GM18526 (cell line): Measurements from ENCODE around the gene XPO6.

Experiments
- POLR2A ChIP-seq: IDR thresholded peaks from 3 replicates; pipeline ENCODE4 v1.6.1; 2011; ENCODE audit not compliant: insufficient read length; ENCODE audit errors: extremely low read depth

Gene XPO6

DNA sequence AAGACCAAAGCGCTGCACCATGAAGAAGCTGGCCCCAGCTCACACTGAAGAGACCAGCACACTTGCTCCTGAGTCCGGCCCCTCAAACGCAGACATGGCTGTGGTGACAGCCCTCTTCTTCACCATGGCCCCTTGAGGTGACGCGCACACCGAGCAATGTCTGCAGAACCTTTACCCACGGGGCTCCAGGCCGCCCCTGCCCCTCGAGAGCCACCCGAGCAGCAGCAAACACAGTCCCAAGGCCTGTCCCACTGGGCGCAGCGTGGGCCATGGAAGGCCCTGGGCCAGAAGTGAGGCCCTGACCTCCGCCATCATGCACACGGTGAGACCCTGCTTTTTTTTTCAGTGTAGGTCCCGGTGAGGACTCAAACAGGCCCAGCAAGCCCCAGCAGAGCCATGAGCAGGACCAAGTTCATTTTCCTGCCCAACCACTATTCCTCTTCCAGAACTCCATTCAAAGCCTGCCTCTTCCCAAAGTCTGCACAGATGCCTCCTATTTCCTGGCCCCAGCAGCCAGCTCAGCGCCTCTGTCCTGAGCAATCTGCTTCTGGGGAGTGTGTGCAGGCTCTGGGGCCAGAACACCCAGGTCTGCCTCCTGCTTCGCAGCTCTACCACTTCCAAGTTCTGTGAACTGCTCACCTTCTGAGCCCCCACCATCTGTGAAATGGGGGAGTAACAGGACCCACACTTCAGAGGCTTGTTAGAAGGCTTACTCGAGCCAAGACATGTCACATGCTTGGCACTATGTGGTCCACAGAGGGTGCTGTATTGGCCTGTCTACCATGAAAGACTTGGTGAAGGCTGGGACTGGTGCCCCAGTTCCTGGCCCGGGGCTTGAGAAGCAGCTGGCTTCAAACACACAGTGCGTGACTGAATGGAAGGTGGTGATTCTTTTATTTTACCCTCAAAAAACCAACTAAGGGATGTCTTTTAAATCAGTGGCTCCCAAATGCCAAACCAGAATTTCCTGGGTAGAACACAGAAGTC, 112.5 kb downstream of the XPO6 start:
- TF ChIP-seq POLR2A, result no peak

DNA sequence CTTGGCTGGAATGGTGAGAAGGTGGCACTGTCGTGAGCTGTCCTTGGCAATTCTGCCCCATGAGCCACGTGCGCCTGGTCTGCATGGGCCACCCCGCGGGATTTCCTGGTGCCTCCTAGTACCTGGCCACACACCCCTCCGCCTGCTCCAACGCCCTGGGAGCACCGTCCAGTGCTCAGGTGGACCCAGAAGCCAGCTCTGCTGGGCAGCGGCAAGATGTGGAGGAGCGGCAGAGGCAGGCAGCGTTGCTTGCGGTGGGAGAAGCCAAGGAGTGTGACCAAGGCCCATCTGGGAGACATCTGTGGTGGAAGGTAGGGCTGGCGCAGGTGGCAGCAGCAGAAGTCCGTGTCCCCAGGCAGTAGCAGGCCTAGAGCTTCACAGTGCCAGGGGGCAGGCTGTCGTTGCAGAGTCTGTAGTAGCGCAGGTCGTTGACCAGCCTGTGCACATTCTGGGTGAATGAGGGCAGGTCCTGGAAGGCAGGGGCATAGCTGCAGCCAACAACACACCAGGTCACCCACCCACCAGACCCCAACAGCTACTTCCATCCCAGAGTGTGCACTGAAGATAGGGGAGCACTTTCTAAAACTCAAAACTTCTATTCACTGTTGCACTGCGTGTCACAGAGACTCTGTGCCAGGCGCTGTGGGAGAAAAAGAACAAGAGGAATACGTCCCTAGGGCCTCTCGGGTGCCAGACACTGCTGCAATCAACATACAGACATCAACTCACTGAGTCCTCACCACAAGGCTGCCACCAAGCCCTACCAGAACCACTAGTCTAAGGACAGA, 113.4 kb downstream of the XPO6 start:
- TF ChIP-seq POLR2A, result no peak

DNA sequence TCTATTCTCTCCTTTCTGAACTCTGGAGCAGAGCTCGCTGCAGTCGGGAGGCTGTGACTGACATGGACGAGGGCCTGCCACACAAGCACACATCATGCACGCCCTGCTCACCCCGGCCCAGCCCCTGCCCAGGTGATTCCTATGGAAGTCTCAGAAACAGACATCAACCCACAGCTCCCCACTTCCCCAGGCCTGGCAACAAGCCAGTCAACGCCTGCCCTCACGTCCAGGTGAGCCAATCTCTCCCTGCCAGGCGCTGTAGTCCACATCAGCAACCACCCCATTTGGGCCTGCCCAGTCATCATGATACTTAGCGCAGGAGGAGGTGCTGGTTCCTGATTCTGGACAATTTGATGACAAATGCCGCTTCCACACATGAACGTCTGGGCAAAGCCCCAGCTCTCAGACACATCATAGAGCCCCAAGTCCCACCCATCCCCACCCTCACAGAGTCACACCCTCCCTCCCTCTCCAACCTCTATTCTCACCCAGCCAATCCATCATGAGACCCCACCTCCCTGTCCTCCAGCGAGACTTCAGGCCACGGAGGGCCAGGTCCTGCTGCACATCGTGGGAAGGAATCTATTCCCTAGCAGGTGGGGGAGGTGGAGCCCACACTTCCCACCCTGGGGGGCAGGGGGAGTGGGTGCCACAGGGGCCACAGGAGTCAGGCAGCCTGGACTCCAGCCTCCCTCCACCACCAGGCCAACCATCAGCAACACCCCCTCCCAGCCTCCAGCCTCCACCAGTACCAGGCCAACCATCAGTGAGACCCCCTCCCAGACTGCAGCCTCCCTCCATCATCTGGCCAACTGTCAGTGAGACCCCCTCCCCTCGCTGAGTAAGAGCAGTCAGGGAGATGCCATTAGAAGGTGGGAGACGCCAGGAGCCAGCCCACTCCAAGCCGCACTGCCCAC, 114.5 kb downstream of the XPO6 start:
- no peak for TF ChIP-seq POLR2A

DNA sequence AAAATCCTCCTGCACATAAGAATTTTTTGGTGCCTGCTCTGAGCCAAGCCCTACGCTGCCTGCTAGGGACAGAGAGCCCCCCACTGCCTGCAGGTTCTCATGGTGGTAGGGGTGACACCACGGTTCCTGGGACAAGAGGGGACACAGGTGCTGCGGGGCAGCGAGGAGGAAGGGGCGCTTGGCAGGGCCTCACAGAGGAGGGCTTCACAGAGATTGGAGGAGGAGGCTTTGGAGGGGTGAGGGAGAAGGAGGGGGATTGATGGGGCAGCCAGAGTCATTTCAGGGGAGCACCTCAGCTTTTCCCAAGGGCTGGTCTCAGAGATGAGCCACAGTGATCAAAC, 118.4 kb downstream of the XPO6 start:
- TF ChIP-seq POLR2A, result no peak

DNA sequence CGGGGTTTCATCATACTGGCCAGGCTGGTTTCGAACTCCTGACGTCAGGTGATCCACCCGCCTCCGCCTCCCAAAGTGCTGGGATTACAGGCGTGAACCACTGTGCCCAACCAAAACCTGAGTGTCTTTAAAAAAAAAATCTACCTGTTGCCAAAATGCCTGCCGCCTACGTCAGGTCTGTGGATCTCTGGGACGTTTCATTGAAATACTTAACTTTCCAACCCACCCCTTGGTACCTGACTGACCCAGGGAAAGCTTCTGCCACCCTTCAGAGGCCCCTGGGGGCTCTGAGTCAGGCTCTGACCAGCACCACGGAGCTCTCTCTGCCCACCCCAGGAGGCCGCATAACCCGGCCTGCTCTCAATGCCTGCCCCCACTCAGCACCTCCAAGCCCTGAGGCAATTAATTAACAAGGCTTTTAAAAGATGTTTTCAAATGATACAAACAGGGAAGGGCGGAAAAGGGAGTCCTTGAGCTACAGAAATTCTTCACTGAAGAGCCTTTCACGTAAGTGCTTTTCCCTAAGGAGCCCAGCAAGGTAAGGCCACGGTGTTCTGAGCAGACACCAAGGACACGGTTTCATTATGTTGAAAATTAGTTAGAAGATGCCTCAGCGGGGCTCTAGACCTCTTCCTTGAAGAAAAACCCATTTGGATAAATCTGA, 118.9 kb downstream of the XPO6 start:
- TF ChIP-seq POLR2A, result no peak

DNA sequence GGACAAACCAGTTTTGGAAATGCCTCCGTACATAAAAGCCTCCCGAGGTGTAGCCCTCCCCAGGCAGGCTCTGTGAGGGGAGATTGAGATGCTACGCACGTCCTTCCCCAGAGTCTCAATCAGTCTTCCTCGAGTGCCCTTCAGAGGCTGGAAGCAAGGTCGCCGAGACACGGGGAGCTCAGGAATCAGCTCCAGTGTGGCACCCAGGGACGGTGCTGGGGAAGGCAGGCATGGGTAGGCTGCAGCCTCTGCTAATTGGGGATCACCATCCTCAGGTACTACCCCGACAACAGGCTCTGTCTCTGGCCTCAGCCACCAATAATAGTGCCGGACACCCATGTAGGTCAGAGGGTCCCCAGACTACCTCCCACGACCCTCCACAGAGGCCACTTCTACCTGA, 120.1 kb downstream of the XPO6 start:
- TF ChIP-seq POLR2A, result no peak

DNA sequence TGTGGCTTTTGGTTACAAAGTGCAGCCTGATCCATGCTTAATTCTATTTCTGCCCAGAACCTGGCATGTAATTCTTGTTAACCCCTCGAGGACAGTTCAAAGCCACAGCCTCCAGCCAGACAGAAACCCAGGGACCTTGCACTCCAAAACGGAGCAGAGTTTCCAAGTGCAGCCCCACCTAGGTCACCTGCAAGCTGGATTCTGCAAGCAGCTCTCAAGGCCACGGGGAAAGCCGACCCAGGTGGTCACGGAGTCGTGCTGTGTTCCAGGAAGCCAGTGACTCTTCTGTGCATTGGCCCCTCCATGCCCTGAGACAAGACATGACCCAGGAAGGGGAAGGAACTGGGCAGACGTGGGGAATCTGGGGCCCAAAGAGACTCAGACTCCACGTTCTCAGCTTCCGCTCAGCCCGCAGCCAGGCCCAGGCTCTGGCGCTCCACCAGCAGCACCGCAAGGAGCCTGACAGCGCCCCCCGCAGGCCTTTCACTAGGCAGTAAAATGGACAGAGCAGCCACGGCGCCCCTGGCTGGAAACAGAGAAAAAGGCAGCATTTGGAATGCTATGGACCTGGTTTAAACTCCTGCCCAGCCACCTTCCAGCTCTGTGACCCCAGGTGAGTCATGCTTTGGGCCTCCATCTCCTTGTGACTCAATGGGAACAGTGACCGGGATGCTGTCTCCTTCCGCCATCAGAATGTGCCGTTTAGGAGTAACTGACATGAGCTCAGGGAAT, 121.0 kb downstream of the XPO6 start:
- no peak for TF ChIP-seq POLR2A

DNA sequence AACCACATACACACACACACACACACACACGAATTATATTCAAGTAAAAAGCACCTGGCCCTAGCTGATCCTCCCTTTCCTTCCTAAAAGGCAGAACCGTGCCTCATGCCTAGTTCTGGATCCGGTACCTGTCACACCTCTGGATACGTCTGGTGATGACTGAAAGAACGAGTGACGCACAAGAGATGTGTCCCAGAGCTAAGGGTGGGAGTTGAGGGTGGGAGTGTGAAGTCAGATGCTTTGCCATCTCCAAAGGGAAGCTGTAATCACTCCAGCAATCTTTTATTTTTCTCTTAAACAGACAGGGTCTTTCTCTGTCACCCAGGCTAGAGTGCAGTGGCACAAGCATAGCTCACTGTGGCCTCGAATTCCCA, 121.8 kb downstream of the XPO6 start:
- no peak for TF ChIP-seq POLR2A

DNA sequence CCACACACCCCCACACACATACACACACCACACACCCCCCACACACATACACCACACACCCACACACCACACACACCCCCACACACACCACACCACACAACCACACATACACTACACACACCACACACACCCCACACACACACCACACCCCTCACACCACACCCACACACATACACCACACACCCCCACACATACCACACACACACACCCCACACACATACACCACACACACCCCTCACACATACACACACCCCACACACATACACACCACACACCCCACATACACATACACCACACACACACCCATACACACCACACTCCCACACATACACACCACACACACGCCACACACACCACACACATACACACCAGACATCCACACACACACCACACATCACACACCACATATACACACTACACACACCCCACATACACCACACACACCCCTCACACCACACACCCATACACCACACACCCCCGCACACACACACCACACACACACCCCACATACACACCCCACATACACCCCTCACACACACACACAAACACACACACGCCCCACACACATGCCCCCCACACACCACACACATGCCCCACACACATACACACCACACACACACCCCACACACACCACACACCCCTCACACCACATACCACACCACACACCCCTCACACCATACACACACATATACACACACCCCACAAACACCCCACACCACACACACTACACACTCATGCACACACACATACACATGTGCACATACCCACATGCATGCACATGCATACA, 122.4 kb downstream of the XPO6 start:
- TF ChIP-seq POLR2A, result no peak

DNA sequence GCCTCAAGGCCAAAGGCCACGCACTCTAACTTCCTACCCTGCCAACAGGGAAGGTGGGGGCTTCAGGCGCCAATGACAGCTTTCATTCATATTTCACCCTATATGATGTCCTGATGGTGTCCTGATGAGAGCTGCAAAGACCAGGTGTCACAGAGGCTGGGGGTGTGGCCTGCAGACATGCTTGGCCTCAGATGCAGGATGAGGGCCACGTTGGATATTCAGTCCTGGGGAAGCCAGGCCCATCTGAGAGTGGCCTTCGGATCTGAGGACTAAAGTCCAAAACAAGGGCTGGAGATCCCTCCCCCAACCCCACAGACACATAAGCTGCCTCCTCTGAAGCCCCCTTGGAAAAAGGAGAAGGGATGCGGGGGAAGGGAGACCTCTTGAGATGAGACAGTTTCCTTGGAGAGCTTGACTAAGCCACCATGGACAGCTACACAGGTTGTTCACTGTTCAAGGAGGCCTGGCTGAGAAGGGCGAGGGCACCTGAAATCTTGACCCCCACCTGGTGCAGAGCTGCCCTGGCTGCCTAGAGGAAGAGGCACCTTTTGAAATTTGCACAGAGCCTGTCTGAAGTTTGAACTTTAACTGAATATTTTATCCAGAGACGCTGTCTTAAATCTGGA, 124.0 kb downstream of the XPO6 start:
- TF ChIP-seq POLR2A, result no peak

DNA sequence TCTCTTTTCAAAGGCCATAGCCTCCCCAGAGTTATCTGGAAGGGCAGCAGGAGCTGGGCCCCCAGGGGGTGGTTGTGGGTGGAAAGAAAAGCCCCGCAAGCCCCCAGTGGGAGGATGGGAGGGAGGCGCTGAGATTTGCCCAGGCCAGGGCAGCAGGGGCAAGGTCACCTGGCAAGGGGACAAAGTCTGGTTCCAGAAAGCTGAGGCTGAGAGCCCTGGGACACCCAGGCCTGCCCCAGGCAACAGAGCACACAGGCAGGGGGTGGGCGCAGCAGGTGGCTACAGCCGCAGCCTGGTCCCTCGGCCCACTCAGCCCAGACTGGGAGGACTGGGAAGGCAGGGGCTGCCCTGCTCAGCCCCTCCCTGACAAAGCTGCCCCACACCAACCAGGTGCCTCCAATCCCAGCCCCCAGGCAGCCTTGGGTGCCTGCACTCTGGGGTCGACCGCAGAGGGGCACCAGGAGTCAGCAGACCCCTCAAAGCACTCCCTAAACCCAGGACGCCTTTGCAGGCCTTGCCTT, 124.6 kb downstream of the XPO6 start:
- no peak for TF ChIP-seq POLR2A
